Esophagus muscularis mucosa (tissue), 4 donors: Measurements from ENCODE around the gene DAPK1. TPM values are rescaled to one million over a fixed set of nuclear protein-coding genes. Genes with fewer than 3 reads are reported as not detected.

Source experiments
- DNase-seq: peaks from one replicate; pipeline ENCODE4 v3.0.0-alpha.2; 2017; ENCODE audit errors: extremely low spot score
- H3K27ac ChIP-seq, 4 donors: fragments of 200-600 bp; sonication (generic); replicated peaks in 1 of 4; 1 replicate in 3 of 4; 2 replicates in 1 of 4; pipeline ENCODE4 v1.5.1; 2016 to 2019; ENCODE audit warnings: mild to moderate bottlenecking in 1 of 4
- H3K27me3 ChIP-seq, 4 donors: fragments of 200-600 bp; sonication (generic); one replicate each; pipeline versions ENCODE4 v1.5.1 to v1.6.0; 2016 to 2019
- H3K36me3 ChIP-seq, 4 donors: fragments of 200-600 bp; sonication (generic); one replicate each; pipeline ENCODE4 v1.5.1; 2016 to 2019
- H3K4me1 ChIP-seq, 4 donors: fragments of 200-600 bp; sonication (generic); one replicate each; pipeline ENCODE4 v1.5.1; 2016 to 2019
- H3K4me3 ChIP-seq, 4 donors: fragments of 200-600 bp; sonication (generic); 1 replicate in 2 of 4; 2 replicates in 2 of 4; pipeline ENCODE4 v1.5.1; 2016 to 2019; ENCODE audit warnings: mild to moderate bottlenecking in 4 of 4, moderate library complexity in 1 of 4
- H3K9me3 ChIP-seq, 4 donors: fragments of 200-600 bp; sonication (generic); 1 replicate in 3 of 4; 2 replicates in 1 of 4; pipeline ENCODE4 v1.5.1; 2016 to 2019
- CTCF ChIP-seq, 3 experiments: fragments of 200-600 bp in 2 of 3; fragments of 450-650 bp in 1 of 3; sonication (generic) in 2 of 3; IDR thresholded peaks; one replicate each; pipeline ENCODE4 v1.5.1; 2017 to 2019; ENCODE audit warnings: antibody characterized with exemption in 3 of 3, mild to moderate bottlenecking in 2 of 3, moderate library complexity in 1 of 3
- EP300 ChIP-seq: sonication (generic); formaldehyde crosslinking; IDR thresholded peaks from one replicate; pipeline ENCODE4 v1.6.1; 2017; ENCODE audit warnings: antibody characterized with exemption
- POLR2A ChIP-seq: fragments of 450-650 bp; IDR thresholded peaks from one replicate; pipeline ENCODE4 v1.6.1; 2017; ENCODE audit warnings: antibody characterized with exemption, moderate library complexity, mild to moderate bottlenecking, low read depth
- POLR2AphosphoS5 ChIP-seq, 2 donors: sonication (generic); formaldehyde crosslinking; IDR thresholded peaks; one replicate each; pipeline ENCODE4 v1.6.1; 2017; ENCODE audit warnings: antibody characterized with exemption in 2 of 2
- WGBS: methylation state at CpG from one replicate; pipeline ENCODE4 v1.1.5; 2018; 5-methylcytosine and 5-hydroxymethylcytosine counted together
- intact Hi-C: fragments of 100-400 bp; cut with DNase I; formaldehyde crosslinking; loops from one replicate; pipeline ENCODE4 v1.15.1; 2023
- total RNA-seq, 4 donors: library from RNA; depleted of rRNA; stranded (reverse); fragments of >200 nt; gene quantifications; one replicate each; pipeline versions ENCODE4 v1.1.0 to v1.2.1, GENCODE V29; 2016

The DAPK1 gene
- total RNA-seq, 4 donors from 2014 or later: 51.7 to 96.8 (median 80.7) TPM

GRCh38 chr9:87469793-87470465, 27.7 kb upstream of the DAPK1 start:
- intact Hi-C loops: no loop called here
- WGBS: 75% methylated on average over 3 of the region's 3 CpGs
- peaks cover 0 to 2% (median under 1%) of the 10 kb centered on the region in 4 donors for H3K4me1 ChIP-seq

GRCh38 chr9:87471746-87472145, 25.9 kb upstream of the DAPK1 start:
- WGBS: 94% methylated on average over 2 of the region's 2 CpGs
- Histone ChIP-seq H3K27ac (no peak overlapping the region), H3K36me3 (no peaks in the 10 kb centered on the region), H3K27me3 (no peaks in the 10 kb centered on the region), H3K9me3 (no peaks in the 10 kb centered on the region), H3K4me3 (no peak overlapping the region), H3K4me1 (peaks cover 0 to 13% (median 6%) of the 10 kb centered on the region in 4 donors)
- no peak for TF ChIP-seq POLR2A
- TF ChIP-seq POLR2AphosphoS5 (IDR thresholded peaks at IDR 0.05): no peak
- no peak for TF ChIP-seq EP300
- no peak for TF ChIP-seq CTCF (IDR thresholded peaks at IDR 0.05)
- DNase-seq: no peak
- intact Hi-C loops: no loop called here

More at GRCh38 chr9:87469793-87470465, 27.7 kb upstream of the DAPK1 start:
- H3K9me3 ChIP-seq: no peaks in the 10 kb centered on the region
- H3K36me3 ChIP-seq: no peaks in the 10 kb centered on the region
- TF ChIP-seq POLR2A (no peak), POLR2AphosphoS5 (IDR thresholded peaks at IDR 0.05) (no peak), CTCF (IDR thresholded peaks at IDR 0.05) (no peak), EP300 (no peak)
- H3K4me3 ChIP-seq: no peak overlapping the region
- H3K27me3 ChIP-seq: no peaks in the 10 kb centered on the region
- no peak overlapping the region for H3K27ac ChIP-seq
- no peak for DNase-seq

- TF ChIP-seq POLR2A (no peak), EP300 (no peak), CTCF (IDR thresholded peaks at IDR 0.05) (no peak), POLR2AphosphoS5 (IDR thresholded peaks at IDR 0.05) (no peak)
- Histone ChIP-seq H3K4me1 (peaks cover 0 to 13% (median 6%) of the 10 kb centered on the region in 4 donors), H3K36me3 (no peaks in the 10 kb centered on the region), H3K4me3 (no peak overlapping the region), H3K9me3 (no peaks in the 10 kb centered on the region), H3K27ac (no peak overlapping the region), H3K27me3 (no peaks in the 10 kb centered on the region)
- intact Hi-C loops: no loop called here
- 42% methylated on average over 2 of the region's 2 CpGs for WGBS
- no peak for DNase-seq
Measured at GRCh38 chr9:87475463-87475862, 22.2 kb upstream of the DAPK1 start.

- no peak overlapping the region for H3K27ac ChIP-seq
- no peaks in the 10 kb centered on the region for H3K36me3 ChIP-seq
- 90% methylated on average over 7 of the region's 7 CpGs for WGBS
Measured at GRCh38 chr9:87478226-87478992, 19.3 kb upstream of the DAPK1 start.

More at GRCh38 chr9:87478226-87478992, 19.3 kb upstream of the DAPK1 start:
- TF ChIP-seq POLR2AphosphoS5 (IDR thresholded peaks at IDR 0.05) (no peak), CTCF (IDR thresholded peaks at IDR 0.05) (no peak), EP300 (no peak), POLR2A (no peak)
- H3K4me1 ChIP-seq: peaks cover 0 to 23% (median 6%) of the 10 kb centered on the region in 4 donors
- intact Hi-C loops: no loop called here
- no peak overlapping the region for H3K4me3 ChIP-seq
- no peaks in the 10 kb centered on the region for H3K9me3 ChIP-seq
- no peak for DNase-seq
- no peaks in the 10 kb centered on the region for H3K27me3 ChIP-seq
